HG02623 (cell line): ENCODE results near the gene IL24.

ENCODE experiments used
- ATAC-seq: cut with Tn5 transposase; IDR thresholded peaks from one replicate; pipeline ENCODE4 v1.9.1; 2021; ENCODE audit warnings: moderate library complexity; ENCODE audit not compliant: unreplicated experiment

Gene IL24

GRCh38 chr1:206878456-206878855, 18.8 kb upstream of the IL24 start:
- ATAC-seq: no peak

- ATAC-seq: no peak
Observed at GRCh38 chr1:206880314-206880713, 16.9 kb upstream of the IL24 start.

- ATAC-seq: no peak
Observed at GRCh38 chr1:206882555-206882954, 14.7 kb upstream of the IL24 start.

- no peak for ATAC-seq
Observed at GRCh38 chr1:206883160-206883559, 14.1 kb upstream of the IL24 start.

- no peak for ATAC-seq
Observed at GRCh38 chr1:206883876-206884275, 13.4 kb upstream of the IL24 start.

GRCh38 chr1:206885341-206886060, 11.7 kb upstream of the IL24 start:
- no peak for ATAC-seq

GRCh38 chr1:206886831-206887230, 10.4 kb upstream of the IL24 start:
- no peak for ATAC-seq

GRCh38 chr1:206887701-206888100, 9.5 kb upstream of the IL24 start:
- no peak for ATAC-seq

- no peak for ATAC-seq
Observed at GRCh38 chr1:206890125-206891060, 6.8 kb upstream of the IL24 start.

GRCh38 chr1:206891412-206891811, 5.8 kb upstream of the IL24 start:
- ATAC-seq: no peak

- no peak for ATAC-seq
Observed at GRCh38 chr1:206892351-206892984, 4.8 kb upstream of the IL24 start.

- ATAC-seq: no peak
Observed at GRCh38 chr1:206893380-206893779, 3.9 kb upstream of the IL24 start.

GRCh38 chr1:206895325-206895724, 1.9 kb upstream of the IL24 start:
- ATAC-seq: no peak

- ATAC-seq: no peak
Observed at GRCh38 chr1:206895837-206896242, 1.4 kb upstream of the IL24 start.

- no peak for ATAC-seq
Observed at GRCh38 chr1:206896261-206896660, 982 bp upstream of the IL24 start.

GRCh38 chr1:206898089-206898914, 1.1 kb downstream of the IL24 start:
- no peak for ATAC-seq

- no peak for ATAC-seq
Observed at GRCh38 chr1:206898915-206899431, 1.7 kb downstream of the IL24 start.

- ATAC-seq: no peak
Observed at GRCh38 chr1:206899717-206900116, 2.5 kb downstream of the IL24 start.

GRCh38 chr1:206900149-206900548, 2.9 kb downstream of the IL24 start:
- no peak for ATAC-seq

- ATAC-seq: no peak
Observed at GRCh38 chr1:206901944-206902343, 4.7 kb downstream of the IL24 start.

- no peak for ATAC-seq
Observed at GRCh38 chr1:206902702-206903101, 5.5 kb downstream of the IL24 start.
